HL-60/S4 (cell line): ENCODE data around the gene ZNF280D.

Experiments used
- in situ Hi-C: fragments of 300-500 bp; cut with MboI; formaldehyde crosslinking; loops from 2 replicates; pipeline ENCODE4 v1.14.3; 2022; ENCODE audit warnings: low sequenced_read_pairs

Gene ZNF280D

GRCh38 chr15:56754772-56755370 lies 21.6 kb upstream of the ZNF280D start:
- in situ Hi-C loops: no loop called here

- in situ Hi-C loops: no loop called here
These were observed 19.7 kb upstream of the ZNF280D start for GRCh38 chr15:56752986-56753385.

- in situ Hi-C loops: no loop called here
These were observed 16.7 kb upstream of the ZNF280D start for GRCh38 chr15:56749982-56750381.

GRCh38 chr15:56744701-56745683 lies 11.7 kb upstream of the ZNF280D start:
- in situ Hi-C loops: no loop called here

GRCh38 chr15:56741541-56741940 lies 8.2 kb upstream of the ZNF280D start:
- in situ Hi-C loops: no loop called here

GRCh38 chr15:56739964-56740640 lies 6.8 kb upstream of the ZNF280D start:
- in situ Hi-C loops: no loop called here

- in situ Hi-C loops: no loop called here
These were observed 6.2 kb upstream of the ZNF280D start for GRCh38 chr15:56739474-56739873.

GRCh38 chr15:56737791-56738190 lies 4.5 kb upstream of the ZNF280D start:
- in situ Hi-C loops: no loop called here

- in situ Hi-C loops: no loop called here
These were observed 3.8 kb upstream of the ZNF280D start for GRCh38 chr15:56736881-56737707.

GRCh38 chr15:56736308-56736707 lies 3.0 kb upstream of the ZNF280D start:
- in situ Hi-C loops: no loop called here

- in situ Hi-C loops: no loop called here
These were observed 2.3 kb upstream of the ZNF280D start for GRCh38 chr15:56735589-56735988.

GRCh38 chr15:56734013-56734635 lies 815 bp upstream of the ZNF280D start:
- in situ Hi-C loops: no loop called here

GRCh38 chr15:56732886-56733135 lies 498 bp downstream of the ZNF280D start:
- in situ Hi-C loops: no loop called here

- in situ Hi-C loops: no loop called here
These were observed 999 bp downstream of the ZNF280D start for GRCh38 chr15:56732135-56732885.

GRCh38 chr15:56731548-56731947 lies 1.8 kb downstream of the ZNF280D start:
- in situ Hi-C loops: no loop called here

GRCh38 chr15:56729561-56729960 lies 3.7 kb downstream of the ZNF280D start:
- in situ Hi-C loops: no loop called here

- in situ Hi-C loops: no loop called here
These were observed 7.9 kb downstream of the ZNF280D start for GRCh38 chr15:56725386-56725785.

- in situ Hi-C loops: no loop called here
These were observed 9.1 kb downstream of the ZNF280D start for GRCh38 chr15:56724232-56724631.

GRCh38 chr15:56723787-56724186 lies 9.5 kb downstream of the ZNF280D start:
- in situ Hi-C loops: no loop called here
